NCI-H526 (cell line): ENCODE data around the gene PGBD5.
A peak's percentile ranks its signal among the peaks of the same experiment; 100 is the strongest.

Experiments used
- DNase-seq, 2 experiments: peaks; one replicate each; lab custom pipeline; 2025; lab: John Stamatoyannopoulos, UW

Gene PGBD5

DNA sequence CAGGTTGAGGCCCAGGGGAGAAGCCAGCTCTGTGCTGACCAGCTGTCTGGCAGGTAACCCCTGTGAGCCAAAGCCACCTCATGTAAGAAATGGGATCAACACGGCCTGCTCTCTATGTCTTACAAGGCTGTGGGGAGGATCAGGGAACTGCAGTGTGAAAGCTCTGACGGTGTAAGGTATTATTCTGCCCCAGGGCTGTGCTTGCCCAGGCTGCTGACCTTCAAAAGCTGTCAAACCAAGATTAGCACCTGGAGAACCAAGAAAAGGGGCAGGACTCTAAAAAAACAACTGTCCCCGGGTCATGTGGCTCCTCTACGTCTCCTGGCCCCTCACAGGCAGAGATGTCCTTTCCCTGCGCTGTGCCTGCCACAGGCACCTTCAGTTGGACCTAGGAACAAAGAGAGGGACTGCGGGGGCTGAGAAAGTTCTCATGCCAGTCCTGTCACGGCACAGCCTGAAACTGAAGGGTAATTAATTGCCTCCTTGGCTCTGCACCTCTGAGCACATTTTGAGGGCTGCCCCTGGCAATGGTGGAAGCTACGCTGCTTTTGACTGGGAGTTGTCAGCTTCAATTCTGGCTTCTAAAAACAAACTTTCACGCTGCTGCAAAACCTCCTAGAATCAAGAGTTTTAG is 77.6 kb downstream of the PGBD5 start:
- no peak for DNase-seq

GRCh38 chr1:230347896-230348295 is 78.2 kb downstream of the PGBD5 start:
- no peak for DNase-seq

GRCh38 chr1:230345139-230345885 is 80.8 kb downstream of the PGBD5 start:
- peak; percentile 6 to 35 for DNase-seq

DNA sequence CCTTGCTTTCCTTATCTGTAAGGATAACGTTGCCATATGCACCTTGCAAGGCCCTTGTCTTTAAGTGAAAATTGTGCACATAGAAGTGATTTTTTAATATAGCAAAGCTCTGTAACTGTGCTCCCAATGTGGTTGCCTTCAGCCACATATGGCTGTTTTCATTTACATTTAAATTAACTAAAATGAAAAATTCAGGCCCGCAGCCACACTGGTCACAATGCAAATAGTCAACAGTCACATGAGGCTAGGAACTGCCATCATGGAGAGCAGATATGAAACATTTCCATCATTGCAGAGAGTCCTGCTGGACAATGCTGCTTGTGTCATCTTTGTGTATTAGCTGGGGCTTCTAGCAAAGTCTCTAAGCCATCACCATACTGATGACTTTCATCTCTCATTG is 83.4 kb downstream of the PGBD5 start:
- peak in 1 of 2 experiments; percentile 22 for DNase-seq

GRCh38 chr1:230342019-230342418 is 84.1 kb downstream of the PGBD5 start:
- DNase-seq, result no peak

DNA sequence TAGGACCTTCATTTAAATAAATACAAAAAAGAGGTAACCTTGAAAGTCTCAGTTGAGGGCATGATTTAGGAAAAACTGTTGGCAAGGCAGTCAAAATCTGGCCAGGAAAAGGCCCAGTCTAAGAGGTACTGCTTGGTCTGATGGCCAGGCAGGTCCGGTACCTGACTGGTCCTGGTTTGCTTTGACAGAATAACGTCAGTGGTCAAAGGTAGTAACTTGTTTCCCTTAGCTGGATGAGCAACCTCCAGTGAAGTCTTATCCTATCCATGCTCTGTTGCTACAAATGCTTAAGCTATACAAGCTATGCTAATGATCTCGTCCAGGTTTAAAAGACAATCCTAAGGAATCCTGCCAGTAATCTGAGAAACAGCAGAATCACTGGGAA is 85.0 kb downstream of the PGBD5 start:
- DNase-seq, result no peak

DNA sequence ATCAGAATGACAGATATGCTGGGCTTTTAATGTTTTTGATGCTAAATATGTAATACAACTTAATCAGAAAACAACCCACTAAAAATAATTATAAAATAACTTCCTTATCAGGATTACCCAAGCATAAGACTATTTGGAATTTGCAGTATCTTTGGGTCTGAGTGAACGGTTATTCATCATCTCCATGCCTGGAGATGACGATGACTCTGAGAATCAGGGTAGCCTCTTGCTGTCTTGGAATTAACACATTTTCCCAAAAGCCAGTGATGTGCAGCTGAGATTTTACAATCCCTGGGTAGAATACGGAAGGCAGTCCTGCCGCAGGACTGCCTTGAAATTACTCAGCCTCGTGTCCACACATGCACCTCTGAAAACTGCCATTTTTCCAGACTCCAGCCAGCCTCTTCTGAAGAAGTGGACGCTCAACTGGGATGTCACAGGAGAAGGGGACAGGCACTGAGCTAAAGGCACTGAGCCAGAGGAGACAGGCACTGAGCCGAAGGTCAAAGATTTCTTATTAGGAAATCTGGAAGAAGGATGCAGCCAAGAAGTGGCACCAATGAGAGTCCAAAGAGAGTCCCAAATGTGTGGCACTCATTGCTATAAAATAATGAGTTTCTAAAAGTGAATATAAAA is 85.5 kb downstream of the PGBD5 start:
- no peak for DNase-seq

DNA sequence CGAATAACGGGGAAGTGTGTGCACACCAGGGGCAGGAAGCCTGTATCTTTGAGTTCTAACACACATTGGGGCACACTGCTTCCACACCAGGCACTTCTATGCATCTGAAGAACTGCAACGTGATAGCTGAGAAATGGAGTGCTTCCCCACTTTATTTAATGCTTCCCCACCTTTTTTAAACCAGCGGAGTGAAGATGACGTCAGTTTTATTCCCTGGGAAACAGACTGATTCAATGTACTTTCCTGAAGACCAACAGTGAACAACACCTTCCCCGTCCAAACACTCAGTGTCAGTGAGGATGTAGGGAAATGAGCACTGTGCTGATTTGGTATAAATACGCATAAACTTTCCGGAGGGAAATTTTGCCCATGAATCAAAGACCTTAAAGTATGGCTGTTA is 87.1 kb downstream of the PGBD5 start:
- no peak for DNase-seq

- no peak for DNase-seq
Measured at GRCh38 chr1:230337266-230337665, 88.9 kb downstream of the PGBD5 start.

DNA sequence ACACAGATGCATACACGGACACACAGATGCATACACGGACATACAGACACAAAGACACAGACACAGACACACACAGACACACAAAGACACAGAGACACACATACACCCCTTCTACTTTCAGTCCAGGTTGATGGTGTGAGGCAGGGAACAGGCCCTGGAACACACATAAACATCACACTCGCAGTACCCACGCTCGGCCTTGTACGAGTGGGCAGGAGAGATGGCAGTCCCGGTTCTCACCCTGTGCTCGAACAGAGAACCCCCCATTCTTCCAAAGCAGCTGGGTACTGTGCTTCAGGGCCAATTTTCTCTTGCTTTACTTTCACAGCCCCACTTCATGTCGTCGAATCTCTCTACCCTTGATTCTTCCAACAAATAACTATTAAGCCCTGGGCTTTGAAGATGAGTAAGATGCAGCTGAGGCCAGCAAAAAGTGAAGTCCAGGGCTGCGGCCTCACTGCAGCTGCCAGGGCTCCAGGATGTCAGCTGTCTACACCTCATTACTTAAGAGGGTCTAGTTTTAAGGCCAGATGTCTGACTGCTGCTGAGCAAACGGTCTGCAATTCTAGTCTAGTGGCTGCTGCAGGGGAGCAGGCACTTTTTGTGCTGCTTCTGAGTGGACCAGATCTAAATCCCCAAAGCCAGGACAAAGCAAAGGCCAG is 90.1 kb downstream of the PGBD5 start:
- DNase-seq, result no peak

DNA sequence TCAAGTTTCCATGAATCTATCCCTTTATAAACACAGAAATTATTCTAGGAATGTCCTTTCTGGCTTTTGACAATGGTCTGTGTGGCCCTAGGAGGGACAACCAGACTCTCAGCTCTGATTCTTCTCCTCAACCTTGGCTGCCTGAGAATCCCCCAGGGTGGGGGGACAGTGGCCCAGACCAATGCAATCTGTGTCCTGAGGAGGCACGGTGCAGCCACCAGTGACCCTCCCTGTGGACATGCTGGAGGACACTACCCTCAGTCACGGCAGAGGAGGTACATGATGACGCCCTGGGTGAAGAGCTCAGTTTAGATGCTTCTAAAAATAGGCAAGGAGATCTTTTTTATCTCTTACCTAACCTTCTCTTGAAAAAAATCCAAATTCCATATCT is 91.7 kb downstream of the PGBD5 start:
- DNase-seq, result no peak

DNA sequence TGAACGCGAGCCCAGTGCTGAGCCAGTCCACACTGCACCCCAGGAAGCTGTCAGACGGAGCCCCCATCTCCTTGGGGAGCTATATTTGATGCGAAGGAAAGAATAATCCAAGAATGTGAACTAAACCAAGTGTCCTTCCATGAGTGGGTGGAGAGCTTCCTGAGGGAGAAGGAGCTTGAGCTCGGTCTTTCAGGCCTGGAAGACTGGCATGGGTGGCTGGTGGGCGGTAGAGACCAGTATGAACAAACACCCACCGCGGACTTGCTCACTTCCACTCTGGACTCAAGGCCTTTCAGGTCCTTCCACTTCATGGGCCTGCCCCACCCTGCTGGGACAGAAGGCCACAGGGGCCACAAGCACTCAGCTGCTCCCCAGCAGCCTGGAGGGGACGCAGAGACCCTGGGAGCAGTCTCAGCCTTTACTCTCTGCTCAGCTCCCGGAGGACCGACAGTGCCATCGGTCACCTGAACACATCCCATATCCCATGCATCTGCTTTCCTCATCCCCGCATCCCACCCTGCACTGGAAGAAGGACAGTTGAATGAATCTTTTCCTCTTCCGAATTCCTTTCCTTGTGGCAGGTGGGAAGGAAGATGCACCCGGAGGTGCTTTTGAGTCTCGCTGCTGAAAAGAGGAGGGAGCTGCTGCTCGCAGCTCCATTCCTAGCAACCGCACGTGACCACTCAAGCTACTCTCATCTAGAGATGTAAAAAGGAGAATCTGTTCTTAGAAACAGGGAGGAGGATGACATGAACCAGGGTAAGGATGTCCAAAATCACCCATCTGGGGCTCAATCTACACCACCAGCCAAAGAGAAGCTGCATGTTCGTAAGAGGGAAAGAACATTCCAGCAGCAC is 92.3 kb downstream of the PGBD5 start:
- no peak for DNase-seq

DNA sequence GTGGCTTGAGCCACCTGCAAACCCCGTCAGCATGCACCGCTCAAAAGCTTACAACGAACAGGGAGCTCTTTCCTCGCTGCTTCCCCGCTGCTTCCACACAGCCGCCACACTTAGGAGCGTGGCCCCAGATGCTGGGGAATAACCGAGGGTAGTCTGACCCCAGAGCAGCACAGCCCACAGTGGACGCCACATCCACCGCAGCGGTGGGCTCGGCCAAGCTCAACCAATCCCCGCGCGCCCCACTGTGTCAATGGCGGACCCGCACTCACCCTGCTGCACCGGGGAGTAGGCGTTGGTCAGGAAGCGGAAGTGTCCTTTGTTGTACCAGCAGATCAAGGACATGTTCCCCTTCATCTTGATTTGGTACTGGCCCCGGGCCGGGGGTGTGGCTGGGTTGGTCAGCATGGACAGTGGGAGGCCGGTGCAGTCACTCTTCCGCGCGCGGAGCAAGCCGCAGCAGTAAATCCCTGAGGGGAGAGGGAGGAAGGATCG is 93.5 kb downstream of the PGBD5 start:
- no peak for DNase-seq

DNA sequence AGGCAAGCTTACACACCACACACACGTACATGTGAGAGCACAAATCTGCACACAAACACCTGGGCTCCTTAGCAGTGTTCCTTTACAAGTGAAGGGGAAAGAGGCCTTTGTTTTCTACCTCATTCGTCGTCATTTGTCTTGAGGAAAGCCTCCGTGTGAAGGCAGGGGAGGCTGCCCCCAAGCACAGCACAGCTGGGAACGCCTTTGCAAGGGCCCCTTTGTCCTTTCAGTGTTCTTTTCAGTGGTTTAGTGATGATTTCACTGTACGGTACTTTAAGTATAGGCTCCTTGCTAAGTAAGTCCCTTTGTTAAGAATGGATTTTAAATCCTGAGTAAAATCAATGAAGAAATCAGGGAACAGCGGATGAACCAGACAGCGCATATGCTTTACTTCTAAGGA is 94.1 kb downstream of the PGBD5 start:
- no peak for DNase-seq

DNA sequence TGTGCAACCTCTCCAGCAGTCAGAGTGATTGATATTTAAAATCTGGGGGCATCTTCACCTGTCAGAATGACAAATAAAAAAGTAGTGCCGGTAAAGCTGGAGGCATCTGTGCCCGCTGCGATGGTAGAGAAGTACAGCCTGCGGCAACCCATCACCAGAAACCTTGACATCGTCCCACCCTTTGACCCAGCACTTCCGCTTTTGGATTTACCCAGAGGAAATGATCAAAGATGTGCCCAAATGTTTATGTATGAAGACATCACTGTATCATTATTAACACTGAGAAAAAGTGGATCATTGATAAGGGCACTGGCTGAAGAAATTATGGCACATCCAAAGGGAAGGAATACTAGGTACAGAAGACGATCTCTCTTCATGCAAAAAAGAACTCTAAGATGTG is 96.0 kb downstream of the PGBD5 start:
- DNase-seq, result no peak

DNA sequence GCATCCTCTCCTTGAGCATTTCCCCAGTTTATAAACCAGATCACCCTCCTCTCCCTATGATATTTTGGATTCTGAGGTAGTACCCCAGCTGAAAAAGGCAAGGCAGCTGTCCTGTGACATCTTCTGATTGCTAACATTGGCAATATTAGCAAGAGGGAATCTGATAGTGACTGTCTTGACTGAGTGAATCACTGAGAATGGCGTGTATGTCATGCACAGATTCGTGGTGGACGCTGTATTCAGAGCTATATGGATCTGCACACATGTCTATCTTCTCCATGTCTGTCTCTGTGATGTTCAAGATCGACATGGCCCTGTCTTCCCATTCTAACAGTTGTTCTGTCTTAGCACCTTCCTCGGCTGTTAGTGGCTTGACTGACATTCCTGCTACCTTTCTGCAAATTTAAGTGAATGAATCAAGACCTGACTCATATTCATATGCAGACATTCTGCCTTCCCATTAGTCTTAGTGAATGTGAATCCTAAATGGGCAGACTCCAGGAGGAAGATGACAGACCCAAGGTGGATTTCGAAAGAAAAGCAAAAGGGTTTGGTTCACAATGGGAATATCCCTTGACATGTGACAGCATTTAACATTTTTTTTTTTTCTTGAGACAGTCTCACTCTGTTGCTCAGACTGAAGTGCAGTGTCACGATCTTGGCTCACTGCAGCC is 97.7 kb downstream of the PGBD5 start:
- no peak for DNase-seq

GRCh38 chr1:230327892-230328284 is 98.2 kb downstream of the PGBD5 start:
- DNase-seq, result no peak

DNA sequence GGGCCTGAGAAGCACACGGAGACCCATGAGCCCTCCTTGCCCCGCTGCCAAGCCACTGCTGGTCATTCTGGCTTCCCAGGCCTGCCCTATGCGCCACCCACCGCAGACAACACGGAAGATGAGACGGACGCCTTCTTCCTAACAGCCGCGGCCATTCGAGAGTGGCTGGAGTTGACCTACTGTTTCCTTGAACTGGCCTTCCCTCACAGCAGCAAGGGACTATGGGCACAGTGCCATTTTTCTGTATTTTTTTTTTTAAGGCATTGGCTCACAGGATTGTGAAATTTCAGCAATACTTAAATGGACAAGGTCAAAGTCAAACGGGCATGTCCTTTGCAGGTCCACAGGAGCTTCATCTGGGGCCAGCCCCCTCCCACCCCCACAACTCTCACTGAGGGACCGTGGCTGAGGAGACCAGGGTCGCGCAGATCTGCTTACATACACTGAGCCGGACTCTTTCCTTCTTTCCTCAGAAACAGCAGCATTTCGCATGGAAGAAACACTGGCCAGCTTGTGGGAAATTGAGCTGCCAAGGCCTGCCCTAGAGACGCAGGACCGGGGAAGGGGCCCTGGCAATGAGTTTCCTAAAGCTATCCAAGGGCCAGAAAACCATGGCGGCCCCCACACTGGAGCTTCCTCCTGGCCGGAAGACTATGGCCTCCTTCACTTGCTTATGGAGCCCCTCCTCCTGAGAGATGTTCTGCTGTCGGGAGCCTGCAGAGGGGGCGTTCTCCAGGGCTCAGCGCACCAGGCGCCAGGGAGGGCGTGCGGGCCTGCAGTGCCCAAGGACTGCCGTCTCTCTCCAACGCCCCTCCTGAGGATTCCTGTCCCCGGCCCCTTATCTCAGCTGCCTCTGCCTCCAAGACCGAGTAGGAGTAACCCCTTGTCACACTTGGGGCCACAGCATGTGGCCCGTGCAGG is 98.9 kb downstream of the PGBD5 start:
- no peak for DNase-seq

GRCh38 chr1:230323686-230324085 is 102.4 kb downstream of the PGBD5 start:
- no peak for DNase-seq

DNA sequence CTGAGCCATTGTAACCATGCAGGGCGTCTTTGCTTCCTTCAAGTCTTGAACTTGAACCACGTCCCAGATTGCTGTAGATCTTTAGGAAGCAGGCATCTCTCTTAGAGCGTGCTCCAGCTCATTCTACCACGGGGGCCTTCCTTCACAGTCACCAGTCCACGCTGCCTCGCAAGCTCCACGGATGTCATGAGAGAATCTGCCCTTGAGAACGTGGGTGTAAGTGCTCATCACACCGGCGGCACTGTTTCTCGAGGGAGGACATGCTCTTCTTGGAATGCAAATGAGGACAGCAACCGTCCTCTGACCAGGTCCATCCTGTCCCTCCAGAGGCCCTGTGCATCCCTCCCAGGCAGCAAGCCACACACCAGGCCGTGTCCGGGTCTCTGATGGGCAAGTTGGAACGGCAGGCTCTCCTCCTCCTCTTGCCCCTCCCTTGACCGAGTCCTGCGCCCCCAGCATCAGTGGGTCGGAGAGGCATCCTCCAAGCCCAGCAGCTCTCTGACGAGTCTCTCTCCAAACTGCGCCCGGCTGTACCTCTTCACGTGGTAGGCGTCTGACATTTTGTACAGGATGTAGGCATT is 103.1 kb downstream of the PGBD5 start:
- no peak for DNase-seq
